Inferior parietal cortex (tissue), 1 donor: ENCODE data around the gene PPP3R2.
A peak's percentile ranks its signal among the peaks of the same experiment; 100 is the strongest.
"Not testable (repeated sequence)": the region's sequence is repeated elsewhere in the genome, so short reads cannot be mapped to it uniquely, and the experiment has no call there.

Experiments
- DNase-seq: peaks from one replicate; pipeline ENCODE4 v3.0.0-alpha.2; 2016; ENCODE audit errors: extremely low spot score

PPP3R2 gene

DNA sequence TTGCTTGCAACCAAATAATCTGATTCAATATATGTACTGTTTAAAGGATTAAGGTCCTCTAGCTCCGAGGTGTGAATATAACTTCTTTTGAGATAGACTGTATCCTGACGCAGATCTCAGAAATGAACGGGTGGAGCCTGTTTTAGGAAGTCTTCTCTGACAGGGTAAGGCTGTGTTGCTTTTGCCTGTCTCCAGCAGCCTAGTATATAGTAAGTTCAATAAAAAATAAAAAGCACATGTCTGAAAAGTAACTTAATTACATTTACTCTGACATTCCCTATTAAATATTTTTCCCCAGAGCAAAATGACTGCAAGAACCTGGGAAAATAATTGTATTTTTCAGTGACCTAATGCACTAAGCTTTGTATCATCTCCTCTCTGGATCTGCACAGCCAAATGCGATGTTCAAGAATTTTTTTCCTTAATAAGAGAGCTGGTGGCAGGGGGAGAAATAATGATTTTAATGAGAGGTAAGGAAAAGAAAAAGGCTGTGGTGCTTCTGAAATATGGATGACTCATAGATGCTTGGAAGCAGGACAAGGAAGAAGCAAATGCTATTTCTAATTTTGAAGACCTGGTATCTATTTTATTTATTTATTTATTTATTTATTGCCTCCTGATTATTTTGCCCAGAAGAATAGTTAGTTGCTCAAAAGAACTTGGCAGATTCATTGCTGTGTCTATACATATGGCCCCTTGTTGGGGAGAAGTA lies 7.3 kb downstream of the PPP3R2 start:
- DNase-seq = no peak

GRCh38 chr9:101586651-101587050 lies 8.1 kb downstream of the PPP3R2 start:
- DNase-seq = no peak

DNA sequence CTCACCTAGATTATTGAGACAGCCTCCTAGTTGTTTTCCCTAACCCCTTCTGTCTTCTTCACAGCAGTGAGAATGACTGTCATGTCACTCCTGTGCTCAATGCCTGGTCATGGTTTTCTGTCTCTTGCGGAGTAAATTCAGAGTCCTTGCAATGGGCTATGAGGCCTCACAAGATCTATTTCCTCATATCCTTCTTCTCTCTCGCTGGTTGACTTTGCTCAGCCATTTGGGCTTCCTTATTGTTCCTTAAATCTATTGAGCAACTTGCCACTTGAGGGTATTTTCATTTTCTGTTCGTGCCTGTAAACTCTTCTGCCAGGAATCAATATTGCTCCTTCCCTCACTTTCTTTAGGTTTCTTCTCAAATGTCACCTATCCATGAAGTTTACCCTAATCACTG lies 9.0 kb downstream of the PPP3R2 start:
- DNase-seq = no peak

- peak; percentile 45 for DNase-seq
Measured at GRCh38 chr9:101582553-101582952, 12.2 kb downstream of the PPP3R2 start.

- DNase-seq = no peak
Measured at GRCh38 chr9:101579711-101580545, 14.8 kb downstream of the PPP3R2 start.

DNA sequence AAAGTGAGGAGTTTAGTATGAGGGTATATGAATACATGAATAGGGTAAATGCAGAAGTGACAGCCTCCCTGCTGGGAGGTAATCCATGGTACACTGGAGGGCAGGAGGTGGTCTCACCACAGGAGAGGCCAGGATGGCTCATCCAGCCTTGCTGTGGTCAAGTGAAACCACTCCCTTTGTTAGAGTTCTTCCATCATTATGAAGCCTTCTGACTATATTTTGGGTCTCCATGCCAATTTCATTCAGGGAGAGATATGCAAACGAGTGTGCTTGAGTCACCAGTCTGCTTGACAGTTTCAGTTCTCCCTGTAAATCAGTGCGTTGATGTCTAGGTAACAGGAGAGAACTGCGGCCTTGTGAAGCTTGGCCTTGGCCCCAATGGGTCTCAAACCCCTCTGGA lies 16.4 kb downstream of the PPP3R2 start:
- DNase-seq = no peak

DNA sequence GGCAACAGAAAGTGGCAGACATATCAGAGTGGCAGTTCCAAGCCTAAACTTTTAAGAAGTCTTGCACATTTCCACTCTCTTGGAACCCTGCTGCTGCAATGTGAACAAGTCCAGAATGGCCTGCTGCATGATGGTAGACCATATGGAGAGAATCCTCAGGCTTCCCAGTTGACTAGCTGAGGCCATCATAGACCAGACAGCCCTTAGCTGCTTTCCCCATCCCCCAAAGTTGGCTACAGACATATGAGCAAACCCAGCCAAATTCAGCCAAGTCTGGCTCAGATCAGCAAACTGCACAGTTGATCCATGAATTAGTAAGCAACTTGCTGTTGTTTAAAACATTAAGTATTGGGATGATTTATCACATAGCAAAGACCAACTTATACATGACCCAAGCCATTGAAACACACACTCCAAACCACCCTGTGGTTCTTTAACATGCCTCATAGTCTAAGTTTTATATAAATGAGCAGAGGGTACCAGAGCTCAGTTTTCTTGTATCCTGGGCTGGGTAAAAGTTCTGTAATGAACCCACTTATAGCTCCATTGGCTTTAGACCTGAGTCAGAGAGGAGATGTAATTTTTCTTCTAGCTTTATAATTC lies 19.9 kb downstream of the PPP3R2 start:
- DNase-seq = no peak

GRCh38 chr9:101572316-101572715 lies 22.5 kb downstream of the PPP3R2 start:
- DNase-seq = no peak

DNA sequence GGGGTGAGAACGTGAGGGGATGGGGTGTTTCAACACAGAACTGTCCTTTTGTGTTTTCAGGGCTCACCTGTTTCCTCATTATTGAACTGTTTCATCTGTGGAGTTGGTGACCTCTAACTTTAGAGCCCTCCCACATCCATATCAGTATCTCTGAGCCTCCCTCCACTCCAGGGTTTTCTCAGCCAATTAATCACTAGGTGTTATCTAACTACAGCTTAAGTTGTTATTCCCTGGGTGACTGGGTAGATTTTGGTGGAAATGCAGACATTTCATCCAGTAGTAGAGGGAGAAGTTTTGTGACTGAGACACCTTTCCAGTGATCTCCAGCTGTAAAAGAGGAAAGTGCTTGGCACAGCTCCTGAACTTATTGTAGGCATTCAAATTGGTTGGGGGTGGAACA lies 23.7 kb downstream of the PPP3R2 start:
- no peak for DNase-seq

GRCh38 chr9:101569741-101570501 lies 24.8 kb downstream of the PPP3R2 start:
- DNase-seq = no peak

- DNase-seq = no peak
Measured at GRCh38 chr9:101567725-101568350, 26.9 kb downstream of the PPP3R2 start.

GRCh38 chr9:101566904-101567724 lies 27.7 kb downstream of the PPP3R2 start:
- DNase-seq = no peak

GRCh38 chr9:101564252-101564651 lies 30.5 kb downstream of the PPP3R2 start:
- DNase-seq = no peak

GRCh38 chr9:101562966-101563365 lies 31.8 kb downstream of the PPP3R2 start:
- no peak for DNase-seq

DNA sequence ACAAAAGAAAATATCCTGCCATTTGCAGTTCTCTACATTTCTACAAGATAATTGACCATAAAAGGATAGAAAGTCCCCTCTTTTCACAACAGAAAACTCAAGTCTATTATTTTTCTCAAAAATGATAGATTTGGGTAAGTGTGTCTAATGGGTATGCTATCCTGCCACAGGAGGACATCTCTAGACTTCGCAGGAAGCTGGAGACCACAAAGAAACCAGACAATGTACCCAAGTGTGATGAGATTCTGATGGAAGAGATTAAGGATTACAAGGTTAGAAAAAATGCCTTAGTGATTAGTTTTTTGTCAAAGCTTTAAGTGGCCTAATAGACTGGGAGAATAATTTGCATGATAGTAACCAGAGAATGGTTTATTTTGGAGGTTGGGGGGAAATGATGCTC lies 33.0 kb downstream of the PPP3R2 start:
- no peak for DNase-seq

- DNase-seq = not testable (repeated sequence)
Measured at GRCh38 chr9:101549472-101550098, 45.2 kb downstream of the PPP3R2 start.

GRCh38 chr9:101543098-101543735 lies 51.6 kb downstream of the PPP3R2 start:
- no peak for DNase-seq
